NCI-H2227 (cell line): ENCODE measurements around the gene KDELR3.
"Not testable (repeated sequence)": the region's sequence is repeated elsewhere in the genome, so short reads cannot be mapped to it uniquely, and the experiment has no call there.

Experiments used
- DNase-seq: peaks from one replicate; lab custom pipeline; 2025; ENCODE audit not compliant: unreplicated experiment; lab: John Stamatoyannopoulos, UW

Gene KDELR3

DNA sequence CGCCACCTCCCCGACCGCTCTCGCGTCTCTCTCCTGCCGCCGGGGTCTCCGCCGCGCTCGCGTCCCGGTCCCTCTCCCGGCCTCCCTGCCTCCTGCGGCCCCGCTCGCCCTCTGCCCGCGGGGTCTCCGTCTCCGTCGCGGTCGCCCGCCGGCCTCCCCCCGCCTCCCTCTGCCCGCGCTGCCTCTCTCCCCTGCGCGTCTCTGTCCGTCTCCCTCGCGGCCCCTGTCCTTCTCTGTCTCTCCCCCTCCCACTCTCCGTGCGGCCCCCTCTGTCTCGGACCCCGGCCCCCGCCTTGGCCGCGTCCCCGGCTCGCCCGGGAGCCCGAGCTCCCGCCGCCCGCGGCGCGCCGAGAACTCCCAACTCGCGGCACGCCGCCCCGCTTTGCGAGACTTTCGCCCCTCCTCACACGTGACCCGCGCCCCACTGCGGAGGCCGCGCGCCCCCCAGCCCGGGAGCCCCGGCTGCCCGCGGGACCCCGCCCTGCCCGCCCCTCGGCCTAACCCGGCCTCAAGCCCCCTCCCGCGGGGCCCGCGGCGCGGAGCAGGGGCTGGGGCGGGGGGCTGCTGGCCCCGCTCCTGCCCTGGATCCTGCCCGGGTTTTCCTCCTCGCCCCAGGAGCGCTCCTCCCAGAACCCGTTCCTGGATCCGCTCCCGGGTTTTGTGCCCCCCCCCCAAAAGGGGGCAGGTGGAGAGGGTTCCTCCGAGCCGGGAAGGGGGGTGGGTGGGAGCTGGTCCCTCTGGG, 12.2 kb upstream of the KDELR3 start:
- DNase-seq: peak; percentile 77

GRCh38 chr22:38456272-38456835, 11.5 kb upstream of the KDELR3 start:
- no peak for DNase-seq

DNA sequence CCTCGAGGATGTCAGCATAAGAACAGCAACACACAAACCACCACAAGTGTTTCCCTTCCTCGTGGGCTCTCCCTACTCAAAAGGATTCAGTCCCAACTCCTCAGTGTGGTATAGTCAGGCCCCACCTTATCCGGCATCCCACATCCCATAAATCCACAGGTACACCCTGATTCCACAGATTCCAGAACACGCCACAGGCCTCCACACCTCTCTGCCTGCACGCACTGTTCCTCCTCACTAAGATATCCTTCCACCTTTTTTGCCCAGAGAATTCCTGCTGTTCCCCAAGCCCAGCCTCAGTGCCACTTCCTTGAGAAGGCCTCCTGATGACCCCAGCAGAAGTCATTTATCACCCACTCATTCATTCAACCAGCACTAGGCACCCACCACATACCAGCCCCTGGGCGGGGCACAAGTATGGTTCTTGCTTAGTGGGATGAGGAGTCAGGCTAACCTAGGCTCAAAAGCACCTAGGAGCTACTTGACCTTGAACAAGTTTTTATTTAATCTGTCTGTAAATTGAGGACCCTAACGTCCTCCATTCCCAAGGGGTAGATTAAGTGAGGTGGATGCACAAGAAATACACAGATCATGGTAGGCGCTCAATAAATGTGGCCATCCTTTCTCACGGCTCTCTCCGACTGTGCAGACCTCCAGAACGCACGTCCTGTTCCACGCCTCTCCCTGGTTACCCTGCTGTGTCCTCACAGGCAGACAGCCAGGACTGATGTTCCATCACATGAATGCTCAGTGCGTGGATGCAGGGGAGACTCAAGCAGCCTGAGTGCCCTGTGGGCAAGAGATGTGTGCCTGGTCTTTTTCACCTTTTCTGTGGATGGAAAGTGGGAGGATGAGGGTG, 10.8 kb upstream of the KDELR3 start:
- no peak for DNase-seq

GRCh38 chr22:38460426-38460840, 7.5 kb upstream of the KDELR3 start:
- no peak for DNase-seq

- no peak for DNase-seq
Measured at GRCh38 chr22:38461057-38461413, 6.9 kb upstream of the KDELR3 start.

- DNase-seq: peak; percentile 94
Measured at GRCh38 chr22:38461414-38462081, 6.3 kb upstream of the KDELR3 start.

DNA sequence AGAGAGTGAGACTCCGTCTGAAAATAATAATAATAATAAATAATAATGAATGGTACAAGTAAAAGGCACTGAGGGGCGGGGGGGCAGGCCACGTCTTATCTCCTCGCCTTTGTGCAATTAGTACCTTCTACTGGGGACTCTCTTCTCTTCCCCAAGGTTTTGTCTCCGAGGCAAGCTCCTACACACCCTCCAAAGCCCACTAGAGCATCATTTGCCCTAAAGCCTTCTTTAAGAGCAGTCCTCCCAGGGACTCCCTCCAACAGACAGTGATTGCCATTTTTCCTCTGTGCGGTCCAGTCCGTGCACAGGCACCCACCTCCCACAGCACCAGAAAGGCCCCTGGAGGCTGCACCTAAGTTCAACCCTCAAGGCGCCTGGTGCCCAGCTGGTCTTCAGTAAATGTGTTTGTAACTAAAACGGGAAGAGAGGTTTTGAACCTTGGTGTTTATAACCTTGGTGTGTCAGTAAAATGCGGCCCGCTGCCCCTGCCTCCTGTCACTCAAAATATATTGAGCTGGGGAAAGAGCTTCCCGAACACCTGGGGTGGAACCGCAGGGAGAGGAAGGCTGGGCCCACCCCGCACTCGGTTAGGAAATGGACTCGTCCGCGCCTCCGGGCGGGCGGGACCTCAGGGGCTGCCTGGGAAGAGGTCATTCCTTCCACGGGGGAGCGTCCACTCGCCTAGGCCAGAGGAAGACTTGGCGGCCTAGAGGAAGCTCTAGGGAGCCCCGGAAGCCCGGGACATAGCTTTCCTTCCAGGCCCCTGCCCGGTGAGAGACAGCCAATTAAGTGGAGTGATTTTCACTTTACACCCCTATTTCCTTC, 4.7 kb upstream of the KDELR3 start:
- DNase-seq: peak; percentile 62

DNA sequence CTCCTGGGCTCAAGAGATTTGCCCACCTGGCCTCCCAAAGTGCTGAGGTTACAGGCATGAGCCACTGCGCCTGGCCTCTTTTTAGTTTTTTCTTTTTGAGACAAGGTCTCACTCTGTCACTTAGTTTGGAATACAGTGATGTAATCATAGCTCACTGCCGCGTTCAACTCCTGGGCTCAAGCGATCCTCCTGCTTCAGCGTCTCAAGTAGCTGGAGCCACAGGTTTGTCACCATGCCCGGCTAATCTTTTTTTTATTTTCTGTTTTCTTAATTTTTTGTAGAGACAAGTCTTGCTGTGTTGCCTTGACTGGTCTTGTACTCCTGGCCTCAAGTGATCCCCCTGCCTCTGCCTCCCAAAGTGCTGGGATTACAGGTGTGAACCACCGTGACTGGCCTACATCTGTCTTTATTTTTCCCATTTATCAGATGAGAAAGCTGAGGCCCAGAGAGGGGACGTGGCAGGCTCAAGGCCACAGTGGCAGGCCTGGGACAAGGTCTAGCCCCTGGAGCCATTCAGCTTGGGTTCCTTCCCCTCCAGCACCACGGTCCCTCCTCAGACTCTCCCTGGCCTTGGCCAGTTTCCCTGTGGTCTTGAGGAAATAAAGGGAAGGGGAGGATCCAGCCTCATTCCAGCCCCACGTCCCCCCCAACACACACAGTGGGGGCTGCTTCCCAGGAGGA, 2.8 kb upstream of the KDELR3 start:
- no peak for DNase-seq

DNA sequence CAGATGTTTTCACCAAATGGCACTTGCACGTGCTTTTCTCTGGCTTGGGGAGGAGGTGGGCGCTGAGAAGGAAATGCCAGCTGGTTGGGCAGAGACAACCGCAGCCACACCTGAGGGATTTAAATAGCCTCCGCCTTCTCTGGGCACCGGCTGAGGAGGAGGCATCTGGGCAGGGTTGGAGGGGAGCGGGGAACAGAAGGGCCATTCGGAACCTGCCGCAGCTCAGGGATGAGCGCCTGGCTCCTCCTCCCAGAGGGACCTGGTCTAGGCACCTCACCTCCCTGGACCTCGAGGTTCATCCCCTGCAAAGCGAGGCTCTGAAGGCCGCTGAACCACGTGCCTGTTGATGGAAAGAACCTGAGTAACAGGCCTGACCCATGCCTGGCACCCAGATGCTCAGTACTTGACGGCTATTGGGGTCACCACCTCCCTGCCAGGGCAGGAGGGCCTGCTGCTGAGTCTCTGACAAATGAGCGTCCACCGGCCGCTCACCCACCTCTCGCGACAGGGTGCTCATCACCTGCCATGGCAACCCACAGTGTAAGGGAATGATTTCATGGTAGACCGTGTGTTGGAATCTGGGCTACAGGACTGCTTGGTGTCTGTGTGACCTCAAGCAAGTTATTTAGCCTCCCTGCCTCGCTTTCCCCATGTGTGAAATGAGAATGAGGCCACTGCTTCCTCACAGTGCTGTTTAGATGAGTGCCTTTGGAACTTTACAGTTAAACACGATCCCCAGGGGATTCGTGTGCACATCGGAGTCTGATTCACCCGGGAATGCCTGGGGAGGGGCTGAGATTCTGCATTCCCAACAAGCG, 2.0 kb upstream of the KDELR3 start:
- no peak for DNase-seq

- DNase-seq: no peak
Measured at GRCh38 chr22:38467438-38467903, 425 bp upstream of the KDELR3 start.

- peak; percentile 16 for DNase-seq
Measured at GRCh38 chr22:38468443-38469305, 778 bp downstream of the KDELR3 start.

- no peak for DNase-seq
Measured at GRCh38 chr22:38469306-38469781, 1.4 kb downstream of the KDELR3 start.

GRCh38 chr22:38470179-38470578, 2.3 kb downstream of the KDELR3 start:
- DNase-seq: not testable (repeated sequence)

GRCh38 chr22:38471237-38471636, 3.3 kb downstream of the KDELR3 start:
- no peak for DNase-seq

GRCh38 chr22:38474003-38474607, 6.2 kb downstream of the KDELR3 start:
- no peak for DNase-seq

DNA sequence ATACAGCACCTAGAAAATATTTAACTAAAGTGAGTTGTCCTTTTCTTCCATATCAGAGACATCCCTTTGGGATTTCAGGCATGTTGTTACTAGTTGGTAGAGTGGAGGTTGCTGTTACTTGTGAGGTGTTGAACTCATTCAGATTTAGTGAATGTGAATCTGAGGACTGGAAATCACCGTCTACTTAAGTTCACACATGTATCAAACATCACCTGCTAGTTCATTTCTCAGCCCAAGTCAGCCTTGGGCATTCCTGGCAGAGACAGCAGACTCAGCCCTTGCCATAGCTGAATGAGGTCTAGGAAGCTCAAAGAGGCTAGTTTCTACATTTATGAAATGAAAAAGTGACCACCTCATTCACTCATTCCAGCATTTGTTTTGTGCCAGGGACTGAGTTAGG, 9.7 kb downstream of the KDELR3 start:
- no peak for DNase-seq

GRCh38 chr22:38479096-38479837, 11.4 kb downstream of the KDELR3 start:
- no peak for DNase-seq
